ENCODE measurements around the gene FHAD1.

DNA sequence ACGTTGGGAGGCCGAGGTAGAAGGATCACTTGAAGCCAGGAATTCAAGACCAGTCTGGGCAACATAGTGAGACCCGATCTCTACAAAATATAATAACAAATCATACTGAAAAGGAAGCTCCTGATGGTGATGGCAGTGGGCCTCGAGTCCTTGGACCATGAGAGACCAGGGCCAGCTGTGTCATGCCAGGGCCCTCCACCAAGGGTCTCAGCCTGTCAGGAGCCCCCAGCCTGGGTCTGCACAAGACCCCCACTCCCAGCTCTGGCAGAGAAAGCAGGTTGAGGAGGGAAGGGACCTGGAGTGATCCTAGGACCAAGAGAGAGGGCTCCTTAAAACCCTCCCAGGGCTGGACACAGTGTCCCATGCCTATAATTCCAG is 184.5 kb downstream of the FHAD1 start:
- TF ChIP-seq, protein P1, sequence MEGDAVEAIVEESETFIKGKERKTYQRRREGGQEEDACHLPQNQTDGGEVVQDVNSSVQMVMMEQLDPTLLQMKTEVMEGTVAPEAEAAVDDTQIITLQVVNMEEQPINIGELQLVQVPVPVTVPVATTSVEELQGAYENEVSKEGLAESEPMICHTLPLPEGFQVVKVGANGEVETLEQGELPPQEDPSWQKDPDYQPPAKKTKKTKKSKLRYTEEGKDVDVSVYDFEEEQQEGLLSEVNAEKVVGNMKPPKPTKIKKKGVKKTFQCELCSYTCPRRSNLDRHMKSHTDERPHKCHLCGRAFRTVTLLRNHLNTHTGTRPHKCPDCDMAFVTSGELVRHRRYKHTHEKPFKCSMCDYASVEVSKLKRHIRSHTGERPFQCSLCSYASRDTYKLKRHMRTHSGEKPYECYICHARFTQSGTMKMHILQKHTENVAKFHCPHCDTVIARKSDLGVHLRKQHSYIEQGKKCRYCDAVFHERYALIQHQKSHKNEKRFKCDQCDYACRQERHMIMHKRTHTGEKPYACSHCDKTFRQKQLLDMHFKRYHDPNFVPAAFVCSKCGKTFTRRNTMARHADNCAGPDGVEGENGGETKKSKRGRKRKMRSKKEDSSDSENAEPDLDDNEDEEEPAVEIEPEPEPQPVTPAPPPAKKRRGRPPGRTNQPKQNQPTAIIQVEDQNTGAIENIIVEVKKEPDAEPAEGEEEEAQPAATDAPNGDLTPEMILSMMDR (conservative IDR thresholded peaks at IDR 0.05; ENCODE audit: low read depth, low read length): no peak
- TF ChIP-seq EZH2 (IDR thresholded peaks at IDR 0.05; ENCODE audit: borderline replicate concordance, low read depth, low read length, poor library complexity, severe bottlenecking): no peak
